IPS-15b (cell line): ENCODE data around the gene MDGA2.

Experiments
- H3K27me3 ChIP-seq: one replicate; pipeline ENCODE4 v1.6.1; 2013; ENCODE audit warnings: low read length; ENCODE audit not compliant: control insufficient read depth, insufficient read depth
- H3K36me3 ChIP-seq: one replicate; pipeline ENCODE4 v1.6.1; 2013; ENCODE audit warnings: low read length; ENCODE audit not compliant: control insufficient read depth, insufficient read depth
- H3K4me1 ChIP-seq: one replicate; pipeline ENCODE4 v1.6.1; 2013; ENCODE audit warnings: mild to moderate bottlenecking, low read length; ENCODE audit not compliant: control insufficient read depth, insufficient read depth
- H3K4me3 ChIP-seq: one replicate; pipeline ENCODE4 v1.5.1; 2013; ENCODE audit warnings: low read depth, low read length
- H3K9ac ChIP-seq: one replicate; pipeline ENCODE4 v1.6.1; 2013; ENCODE audit warnings: low read depth, mild to moderate bottlenecking, low read length
- H3K9me3 ChIP-seq: one replicate; pipeline ENCODE4 v1.6.1; 2013; ENCODE audit warnings: mild to moderate bottlenecking, low read length; ENCODE audit not compliant: control insufficient read depth, insufficient read depth

MDGA2 gene

DNA sequence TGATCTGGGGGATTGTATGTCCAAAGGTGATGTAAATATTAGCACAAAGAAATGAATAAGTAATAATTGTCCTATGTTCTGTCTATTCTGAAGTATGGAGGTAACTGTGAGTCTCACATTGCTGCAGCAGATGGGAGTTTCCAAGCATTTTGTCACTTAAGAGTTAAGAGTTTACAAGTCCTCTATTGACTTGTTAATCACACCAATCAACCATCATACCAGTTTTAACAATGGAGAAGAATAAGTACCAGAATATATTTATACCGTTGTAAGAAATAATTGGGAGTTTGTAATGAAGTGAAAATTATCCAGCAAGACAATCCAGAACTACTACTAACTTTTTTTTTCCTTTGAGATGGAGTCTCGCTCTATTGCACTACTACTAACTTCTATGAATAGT, 139.1 kb downstream of the MDGA2 start:
- no peaks in the 10 kb centered on the region for H3K27me3 ChIP-seq
- H3K36me3 ChIP-seq, result no peaks in the 10 kb centered on the region
- no peaks in the 10 kb centered on the region for H3K9me3 ChIP-seq
- no peak overlapping the region for H3K9ac ChIP-seq
- no peak overlapping the region for H3K4me3 ChIP-seq
- H3K4me1 ChIP-seq, result peaks cover 21% of the 10 kb centered on the region

DNA sequence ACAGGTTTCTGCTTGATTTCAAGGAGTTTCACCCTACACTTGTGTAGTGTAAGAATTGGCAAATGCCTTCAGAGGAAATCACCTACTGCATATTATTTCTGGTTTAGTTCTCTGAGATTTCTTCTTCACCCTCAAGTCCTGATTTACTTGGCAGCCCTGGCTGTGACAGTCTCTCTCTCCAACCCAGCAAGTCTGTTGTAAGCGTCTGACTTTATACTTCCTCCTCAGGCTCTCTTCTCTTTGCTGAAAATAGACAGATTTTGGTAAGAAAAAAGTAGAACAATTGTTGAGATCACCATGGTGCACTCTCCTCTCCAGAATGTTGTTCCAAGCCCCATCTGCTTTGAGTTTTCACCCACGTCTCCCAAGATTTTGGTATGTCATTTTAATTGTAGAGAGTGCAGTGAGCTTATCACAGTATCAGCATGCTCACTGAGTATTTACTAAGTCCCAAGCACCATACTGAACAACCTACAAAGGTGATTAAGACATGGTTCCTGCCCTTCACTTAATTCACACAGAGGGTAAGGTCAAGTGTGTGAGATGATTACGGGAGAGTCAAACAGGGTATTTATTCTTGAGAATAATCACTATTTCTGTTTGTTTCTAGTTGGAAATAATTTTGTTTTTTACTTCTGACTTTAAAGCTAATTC, 148.7 kb downstream of the MDGA2 start:
- Histone ChIP-seq H3K36me3 (no peaks in the 10 kb centered on the region), H3K4me1 (no peaks in the 10 kb centered on the region), H3K4me3 (no peak overlapping the region), H3K9ac (no peak overlapping the region), H3K27me3 (no peaks in the 10 kb centered on the region), H3K9me3 (no peaks in the 10 kb centered on the region)

DNA sequence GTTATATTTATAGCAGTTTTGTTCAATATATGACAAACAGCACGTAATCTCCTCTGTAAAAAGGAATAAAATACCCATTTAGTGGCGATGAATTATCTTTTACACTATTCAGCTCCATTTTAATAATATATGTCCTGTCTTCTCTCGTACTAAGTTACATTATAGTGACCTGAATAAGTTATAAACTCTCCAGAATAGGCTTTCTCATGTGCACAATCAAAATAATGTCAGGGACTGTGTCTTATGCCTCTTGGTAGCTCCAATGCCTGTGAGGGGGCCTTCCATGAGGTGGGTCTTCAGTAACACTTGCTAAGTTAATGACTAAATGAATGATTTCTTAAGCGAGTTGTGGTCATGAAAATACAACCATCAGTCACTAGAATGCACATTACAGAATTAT, 150.9 kb downstream of the MDGA2 start:
- no peaks in the 10 kb centered on the region for H3K36me3 ChIP-seq
- no peaks in the 10 kb centered on the region for H3K4me1 ChIP-seq

DNA sequence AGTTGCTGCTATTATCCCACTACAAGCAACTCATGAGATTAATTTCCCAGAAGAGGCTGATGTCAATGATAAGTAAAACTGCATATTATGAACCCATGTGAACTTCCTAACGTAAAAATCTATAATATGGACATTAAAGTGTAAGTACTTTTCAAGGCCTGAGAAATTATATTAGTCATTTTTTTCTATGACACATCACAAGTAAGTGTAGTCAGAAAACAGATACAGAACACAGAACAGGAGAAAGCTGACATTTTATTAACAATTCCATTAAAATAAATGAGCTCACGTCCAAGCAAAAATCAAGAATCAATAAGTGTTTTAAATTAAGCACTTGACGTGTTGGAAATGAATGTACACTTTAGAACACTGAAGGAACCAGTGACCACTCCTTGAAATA, 155.0 kb downstream of the MDGA2 start:
- Histone ChIP-seq H3K9ac (no peak overlapping the region), H3K36me3 (no peaks in the 10 kb centered on the region), H3K27me3 (no peaks in the 10 kb centered on the region), H3K4me3 (no peak overlapping the region), H3K9me3 (no peaks in the 10 kb centered on the region), H3K4me1 (no peaks in the 10 kb centered on the region)

More for the DNA sequence above, 150.9 kb downstream of the MDGA2 start:
- no peaks in the 10 kb centered on the region for H3K27me3 ChIP-seq
- H3K9me3 ChIP-seq, result no peaks in the 10 kb centered on the region
- H3K4me3 ChIP-seq, result no peak overlapping the region
- H3K9ac ChIP-seq, result no peak overlapping the region

DNA sequence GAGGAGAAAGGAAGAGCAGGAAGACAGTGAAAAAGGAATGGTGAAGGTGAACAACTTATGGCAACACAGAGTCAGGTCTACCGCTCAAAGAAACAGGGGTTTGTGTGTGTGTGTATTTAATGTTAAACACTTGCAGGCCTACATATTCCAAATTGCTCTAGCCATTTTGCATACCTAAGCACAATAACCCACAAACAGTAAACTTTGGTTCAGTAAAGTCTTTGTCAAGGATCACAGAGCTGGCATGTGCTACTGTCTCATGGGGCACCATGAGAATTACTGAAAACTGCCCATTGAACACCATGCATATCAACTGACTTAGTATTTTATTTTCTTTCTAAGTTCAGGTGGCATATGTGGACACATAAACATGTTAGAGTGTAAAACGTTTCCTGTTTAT, 163.6 kb downstream of the MDGA2 start:
- no peaks in the 10 kb centered on the region for H3K9me3 ChIP-seq
- no peak overlapping the region for H3K9ac ChIP-seq
- no peaks in the 10 kb centered on the region for H3K36me3 ChIP-seq
- no peak overlapping the region for H3K4me3 ChIP-seq
- peaks cover 3% of the 10 kb centered on the region for H3K4me1 ChIP-seq
- no peaks in the 10 kb centered on the region for H3K27me3 ChIP-seq

DNA sequence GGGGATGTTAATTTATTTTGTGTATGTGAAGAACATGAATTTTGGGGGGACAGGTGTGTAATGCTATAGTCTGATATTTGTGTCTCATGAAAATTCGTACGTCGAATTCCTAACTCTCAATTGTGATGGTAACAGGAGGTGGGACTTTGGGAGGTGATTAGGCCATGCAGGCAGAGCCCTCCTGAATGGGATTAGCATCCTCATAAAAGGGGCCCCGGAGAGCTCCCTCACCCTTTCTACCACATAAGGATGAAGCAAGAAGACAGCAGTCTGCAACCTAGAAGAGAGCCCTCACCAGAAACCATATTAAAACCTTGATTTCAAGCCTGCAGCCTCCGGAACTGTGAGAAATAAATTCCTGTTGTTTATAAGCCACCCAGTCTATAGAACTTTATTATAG, 165.4 kb downstream of the MDGA2 start:
- no peak overlapping the region for H3K4me3 ChIP-seq
- H3K9me3 ChIP-seq, result no peaks in the 10 kb centered on the region
- H3K36me3 ChIP-seq, result no peaks in the 10 kb centered on the region
- no peak overlapping the region for H3K9ac ChIP-seq
- no peaks in the 10 kb centered on the region for H3K27me3 ChIP-seq
- H3K4me1 ChIP-seq, result peaks cover 3% of the 10 kb centered on the region

DNA sequence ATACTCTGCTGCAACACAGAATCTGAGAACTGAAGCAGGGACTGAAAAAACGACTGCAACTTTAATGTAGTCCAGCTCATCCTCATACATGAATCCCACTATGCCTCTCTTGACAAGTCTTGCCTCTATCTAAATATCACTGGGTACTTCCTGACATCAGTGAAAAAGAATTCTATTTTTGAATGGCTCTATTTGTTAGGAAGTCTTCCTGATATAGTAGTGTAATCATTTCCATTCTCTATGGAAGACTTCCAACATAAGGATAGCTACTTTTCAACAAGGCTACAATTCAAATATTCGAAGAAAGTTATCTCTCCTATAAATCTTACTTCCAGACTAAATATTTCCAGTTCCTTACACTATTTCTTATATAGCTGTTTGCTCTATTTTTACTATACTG, 167.5 kb downstream of the MDGA2 start:
- Histone ChIP-seq H3K27me3 (no peaks in the 10 kb centered on the region), H3K4me3 (no peak overlapping the region), H3K36me3 (no peaks in the 10 kb centered on the region), H3K4me1 (peaks cover 3% of the 10 kb centered on the region), H3K9ac (no peak overlapping the region), H3K9me3 (no peaks in the 10 kb centered on the region)

DNA sequence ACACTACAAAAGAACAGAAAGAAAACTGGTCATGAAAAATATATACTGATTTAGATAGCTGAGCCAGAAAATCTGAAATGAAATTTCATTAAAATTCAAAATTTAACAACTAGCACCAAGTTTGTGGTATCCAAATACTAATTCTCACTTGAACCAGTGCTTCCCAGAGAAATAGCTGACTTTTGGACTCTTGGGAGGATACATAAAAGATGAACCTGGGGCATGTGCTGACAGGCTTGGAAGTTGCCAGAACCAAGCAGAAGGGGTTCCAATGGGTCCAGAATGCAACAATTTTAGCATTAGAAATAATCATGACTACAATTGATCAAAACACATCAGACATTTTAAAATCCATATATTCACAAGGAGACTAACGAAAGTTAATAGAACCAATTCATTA, 175.0 kb downstream of the MDGA2 start:
- no peaks in the 10 kb centered on the region for H3K36me3 ChIP-seq
- no peaks in the 10 kb centered on the region for H3K27me3 ChIP-seq
- no peaks in the 10 kb centered on the region for H3K4me1 ChIP-seq
- H3K9ac ChIP-seq, result no peak overlapping the region
- H3K4me3 ChIP-seq, result no peak overlapping the region
- no peaks in the 10 kb centered on the region for H3K9me3 ChIP-seq

DNA sequence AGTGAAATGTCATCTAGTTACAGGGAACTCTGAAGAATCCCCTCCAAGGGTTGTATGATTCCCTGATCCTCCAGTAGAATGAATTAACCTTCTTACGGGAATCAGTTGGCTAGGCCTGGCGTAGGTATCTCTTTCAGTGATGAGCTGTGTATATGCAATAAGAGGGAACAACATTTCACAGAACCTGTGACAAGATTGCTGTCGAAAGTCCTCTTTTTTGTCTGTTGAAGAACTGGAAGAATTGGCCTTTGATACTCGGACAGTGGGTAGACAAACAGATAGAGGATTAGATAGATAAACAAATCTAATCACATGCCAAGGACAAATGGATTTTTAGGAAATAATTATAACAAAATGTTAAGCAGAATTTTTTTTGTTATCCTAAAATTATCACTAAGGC, 184.6 kb downstream of the MDGA2 start:
- Histone ChIP-seq H3K36me3 (no peaks in the 10 kb centered on the region), H3K4me3 (no peak overlapping the region), H3K9me3 (no peaks in the 10 kb centered on the region), H3K27me3 (no peaks in the 10 kb centered on the region), H3K9ac (no peak overlapping the region), H3K4me1 (no peaks in the 10 kb centered on the region)

DNA sequence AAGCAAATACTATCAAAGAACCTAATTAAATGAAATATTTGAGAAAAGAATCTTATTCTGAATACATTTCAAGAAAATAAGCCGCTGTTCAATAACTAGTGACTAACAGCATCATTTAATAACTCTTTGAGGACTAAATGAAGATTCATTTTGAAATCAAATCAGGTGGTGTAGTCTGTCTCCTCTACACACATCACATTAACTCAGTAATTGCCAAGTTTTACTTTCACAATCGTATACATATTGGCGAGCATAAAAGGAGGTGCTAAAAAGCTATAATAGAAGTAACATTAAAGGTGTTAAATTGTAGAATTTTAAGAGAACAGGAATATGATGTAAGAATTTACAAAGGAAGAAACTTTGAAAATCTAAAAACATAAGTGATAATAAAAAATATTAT, 185.1 kb downstream of the MDGA2 start:
- H3K4me1 ChIP-seq, result no peaks in the 10 kb centered on the region

DNA sequence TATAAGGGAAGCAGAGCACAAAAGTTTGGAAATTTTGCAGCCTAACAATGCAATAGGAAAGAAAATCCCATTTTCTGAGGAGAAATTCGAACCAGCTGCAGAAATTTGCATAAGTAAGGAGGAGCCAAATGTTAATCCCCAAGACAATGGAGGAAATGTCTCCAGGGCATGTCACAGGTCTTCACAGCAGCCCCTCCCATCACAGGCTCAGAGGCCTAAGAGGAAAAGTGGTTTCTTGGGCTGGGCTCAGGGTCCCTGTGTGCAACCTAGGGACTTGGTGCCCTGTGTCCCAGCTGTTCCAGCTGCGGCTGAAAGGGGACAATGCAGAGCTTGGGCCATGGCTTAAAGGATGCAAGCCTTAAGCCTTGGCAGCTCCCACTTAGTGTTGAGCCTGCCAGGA, 190.0 kb downstream of the MDGA2 start:
- Histone ChIP-seq H3K4me3 (no peak overlapping the region), H3K4me1 (no peaks in the 10 kb centered on the region), H3K9ac (no peak overlapping the region), H3K27me3 (no peaks in the 10 kb centered on the region), H3K36me3 (no peaks in the 10 kb centered on the region), H3K9me3 (no peaks in the 10 kb centered on the region)

More for the DNA sequence above, 185.1 kb downstream of the MDGA2 start:
- Histone ChIP-seq H3K9me3 (no peaks in the 10 kb centered on the region), H3K27me3 (no peaks in the 10 kb centered on the region), H3K4me3 (no peak overlapping the region), H3K36me3 (no peaks in the 10 kb centered on the region), H3K9ac (no peak overlapping the region)

DNA sequence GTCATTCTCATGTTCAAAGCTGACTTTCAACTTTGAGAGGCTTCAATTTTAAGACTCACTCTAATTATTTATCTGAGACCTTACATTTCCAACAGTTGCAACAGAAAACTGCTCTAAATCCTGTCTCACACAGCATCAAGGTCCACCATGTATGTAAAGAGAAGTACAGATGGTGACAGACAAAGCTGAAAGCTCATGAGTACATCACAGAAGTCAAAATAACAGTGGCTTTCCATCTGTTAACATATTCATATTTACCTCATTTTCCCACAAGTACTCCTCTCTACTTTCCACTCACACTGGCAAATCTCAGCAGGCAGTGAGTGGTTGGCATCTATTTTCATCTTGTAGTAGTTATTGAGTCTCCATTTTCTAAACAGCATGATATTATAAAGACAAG, 192.0 kb downstream of the MDGA2 start:
- no peaks in the 10 kb centered on the region for H3K4me1 ChIP-seq

More for the DNA sequence above, 192.0 kb downstream of the MDGA2 start:
- Histone ChIP-seq H3K27me3 (no peaks in the 10 kb centered on the region), H3K36me3 (no peaks in the 10 kb centered on the region), H3K9ac (no peak overlapping the region), H3K9me3 (no peaks in the 10 kb centered on the region), H3K4me3 (no peak overlapping the region)
